HepG2 (cell line): ENCODE measurements around the gene RAB20. TPM values are rescaled to one million over a fixed set of nuclear protein-coding genes. Genes with fewer than 3 reads are reported as not detected.

ENCODE experiments used
- BHLHE40 ChIP-seq: IDR thresholded peaks from 2 replicates; pipeline ENCODE4 v1.6.1; 2011; ENCODE audit warnings: low read length, improper control_type of control experiment
- CHCHD3 ChIP-seq: sonication (generic); formaldehyde crosslinking; IDR thresholded peaks from 2 replicates; pipeline ENCODE4 v1.8.0; 2022; ENCODE audit warnings: mild to moderate bottlenecking, missing genetic modification reagents, moderate library complexity
- CHD2 ChIP-seq: IDR thresholded peaks from 2 replicates; pipeline ENCODE4 v1.6.1; 2011; ENCODE audit warnings: low read depth, low read length, improper control_type of control experiment
- HNF4A ChIP-seq: sonication (generic); formaldehyde crosslinking; IDR thresholded peaks from 2 replicates; pipeline ENCODE4 v1.4.0; 2020; ENCODE audit warnings: missing genetic modification reagents
- HOXA3 ChIP-seq: sonication (generic); formaldehyde crosslinking; IDR thresholded peaks from 2 replicates; pipeline ENCODE4 v1.5.0; 2020; ENCODE audit warnings: missing genetic modification reagents
- KLF12 ChIP-seq: sonication (generic); formaldehyde crosslinking; IDR thresholded peaks from 2 replicates; pipeline ENCODE4 v1.4.0; 2020; ENCODE audit warnings: missing genetic modification reagents, borderline replicate concordance
- MAZ ChIP-seq, 2 experiments: sonication (generic) in 1 of 2; formaldehyde crosslinking in 1 of 2; IDR thresholded peaks; 2 replicates each; pipeline versions ENCODE4 v1.5.0 to v1.6.1; 2012 to 2020; ENCODE audit warnings: low read depth in 2 of 2, mild to moderate bottlenecking in 2 of 2, borderline replicate concordance in 1 of 2, improper control_type of control experiment in 1 of 2, low read length in 1 of 2, missing genetic modification reagents in 1 of 2, moderate library complexity in 1 of 2
- MIER3 ChIP-seq: IDR thresholded peaks from 2 replicates; pipeline ENCODE4 v1.6.1; 2016; ENCODE audit warnings: missing compliant biosample characterization, borderline replicate concordance
- REXO4 ChIP-seq: sonication (generic); formaldehyde crosslinking; IDR thresholded peaks from 2 replicates; pipeline ENCODE4 v1.8.0; 2022; ENCODE audit warnings: missing genetic modification reagents, mild to moderate bottlenecking, borderline replicate concordance
- SETDB1 ChIP-seq: sonication (generic); formaldehyde crosslinking; IDR thresholded peaks from 2 replicates; pipeline ENCODE4 v1.5.1; 2020; ENCODE audit warnings: missing genetic modification reagents, mild to moderate bottlenecking, borderline replicate concordance
- SOX5 ChIP-seq: IDR thresholded peaks from 2 replicates; pipeline ENCODE4 v1.6.1; 2016; ENCODE audit warnings: borderline replicate concordance
- ZEB1 ChIP-seq: IDR thresholded peaks from 2 replicates; pipeline ENCODE4 v1.6.1; 2012; ENCODE audit warnings: mild to moderate bottlenecking, low read depth, inconsistent platforms; ENCODE audit not compliant: insufficient replicate concordance
- ZFP1 ChIP-seq: IDR thresholded peaks from 2 replicates; pipeline ENCODE4 v1.6.1; 2016
- ZFP36 ChIP-seq: fragments of 150-350 bp; IDR thresholded peaks from 2 replicates; pipeline ENCODE4 v1.6.1; 2018; ENCODE audit warnings: borderline replicate concordance, low read length, low read depth; ENCODE audit not compliant: partially characterized antibody
- ZNF12 ChIP-seq: sonication (generic); formaldehyde crosslinking; IDR thresholded peaks from 2 replicates; pipeline ENCODE4 v1.5.0; 2020; ENCODE audit warnings: missing genetic modification reagents
- ZNF282 ChIP-seq: fragments of 450-650 bp; IDR thresholded peaks from 2 replicates; pipeline ENCODE4 v1.6.1; 2018; ENCODE audit not compliant: partially characterized antibody
- ZNF564 ChIP-seq: sonication (generic); formaldehyde crosslinking; IDR thresholded peaks from 2 replicates; pipeline ENCODE4 v1.8.1; 2023; ENCODE audit warnings: mild to moderate bottlenecking, missing genetic modification reagents
- ZNF746 ChIP-seq: sonication (generic); formaldehyde crosslinking; IDR thresholded peaks from 2 replicates; pipeline ENCODE4 v1.8.0; 2022; ENCODE audit warnings: mild to moderate bottlenecking, missing genetic modification reagents
- ZSCAN30 ChIP-seq: sonication (generic); formaldehyde crosslinking; IDR thresholded peaks from 2 replicates; pipeline ENCODE4 v1.5.0; 2020; ENCODE audit warnings: mild to moderate bottlenecking, missing genetic modification reagents
- polyA plus RNA-seq, 8 experiments: library from polyadenylated mRNA; depleted of rRNA in 3 of 8; stranded (reverse) in 7 of 8; unstranded in 1 of 8; fragments of >200 nt; fragmentation: Illumina TruSeq in 4 of 8; extraction: Trizol in 4 of 8; gene quantifications; 2 replicates each; pipeline versions ENCODE4 v1.2.1 to v1.2.3, GENCODE V29; 2011 to 2016; ENCODE audit warnings: low read depth in 4 of 8, missing spikeins in 1 of 8, mixed read lengths in 1 of 8; ENCODE audit not compliant: insufficient read depth in 1 of 8
- total RNA-seq, 5 experiments: library from RNA; depleted of rRNA; stranded (reverse); fragments of >200 nt; fragmentation: Illumina TruSeq; extraction: Trizol; gene quantifications; 2 replicates each; pipeline ENCODE4 v1.2.3, GENCODE V29; 2016; ENCODE audit warnings: low read depth in 1 of 5
- TF ChIP-seq, protein P1 (sequence below): sonication (generic); formaldehyde crosslinking; IDR thresholded peaks from 2 replicates; pipeline ENCODE4 v1.4.0; 2020; ENCODE audit warnings: mild to moderate bottlenecking, missing genetic modification reagents
- TF ChIP-seq, protein P2 (sequence below): IDR thresholded peaks from 2 replicates; pipeline ENCODE4 v1.6.1; 2016; ENCODE audit warnings: low read depth, control low read depth
- TF ChIP-seq, protein P3 (sequence below): sonication (generic); formaldehyde crosslinking; IDR thresholded peaks from 2 replicates; pipeline ENCODE4 v1.8.0; 2022; ENCODE audit warnings: missing genetic modification reagents, mild to moderate bottlenecking, borderline replicate concordance
- TF ChIP-seq, protein P4 (sequence below): sonication (generic); formaldehyde crosslinking; IDR thresholded peaks from 2 replicates; pipeline ENCODE4 v1.5.0; 2020; ENCODE audit warnings: missing genetic modification reagents

The RAB20 gene
- total and polyA plus RNA-seq, 2 of the 13 experiments (the other 11 are each of a cell fraction or from before 2014, with no cell fraction given) = 15.6 to 30.5 TPM

DNA sequence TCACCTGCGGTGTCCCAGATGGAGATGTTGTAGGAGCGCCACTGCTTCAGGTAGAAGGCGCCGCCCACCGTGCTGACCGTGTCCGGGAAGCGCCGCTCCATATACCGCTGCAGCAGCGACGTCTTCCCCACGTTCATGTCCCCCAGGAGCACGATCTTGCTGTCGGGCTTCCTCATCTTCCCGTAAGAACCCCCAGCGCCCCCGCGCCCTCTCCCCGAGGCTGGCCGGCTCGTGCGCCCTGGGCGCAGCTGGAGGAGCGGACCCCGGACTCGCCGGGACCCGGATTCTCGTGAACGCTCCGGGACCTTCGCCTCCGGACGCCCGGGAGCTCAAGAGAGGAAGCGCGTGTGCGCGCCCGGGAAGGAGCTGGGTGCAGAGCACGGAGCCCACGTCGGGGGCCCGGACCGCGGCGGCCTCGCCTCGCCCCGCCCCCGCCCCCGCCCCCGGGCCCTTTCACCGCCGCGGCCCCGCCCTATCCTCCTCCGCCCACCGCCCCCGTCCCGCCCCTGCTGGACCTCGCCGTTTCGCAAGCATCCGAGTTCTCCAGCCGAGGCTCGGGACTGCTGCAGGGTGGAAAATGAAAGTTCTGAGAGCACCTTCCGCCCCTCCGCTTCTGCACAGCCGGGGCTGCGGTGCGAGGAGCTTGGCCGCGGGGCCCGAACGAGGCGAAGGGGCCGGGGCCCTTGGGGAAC, at the start of gene RAB20 (continued):
- TF ChIP-seq, protein P1, sequence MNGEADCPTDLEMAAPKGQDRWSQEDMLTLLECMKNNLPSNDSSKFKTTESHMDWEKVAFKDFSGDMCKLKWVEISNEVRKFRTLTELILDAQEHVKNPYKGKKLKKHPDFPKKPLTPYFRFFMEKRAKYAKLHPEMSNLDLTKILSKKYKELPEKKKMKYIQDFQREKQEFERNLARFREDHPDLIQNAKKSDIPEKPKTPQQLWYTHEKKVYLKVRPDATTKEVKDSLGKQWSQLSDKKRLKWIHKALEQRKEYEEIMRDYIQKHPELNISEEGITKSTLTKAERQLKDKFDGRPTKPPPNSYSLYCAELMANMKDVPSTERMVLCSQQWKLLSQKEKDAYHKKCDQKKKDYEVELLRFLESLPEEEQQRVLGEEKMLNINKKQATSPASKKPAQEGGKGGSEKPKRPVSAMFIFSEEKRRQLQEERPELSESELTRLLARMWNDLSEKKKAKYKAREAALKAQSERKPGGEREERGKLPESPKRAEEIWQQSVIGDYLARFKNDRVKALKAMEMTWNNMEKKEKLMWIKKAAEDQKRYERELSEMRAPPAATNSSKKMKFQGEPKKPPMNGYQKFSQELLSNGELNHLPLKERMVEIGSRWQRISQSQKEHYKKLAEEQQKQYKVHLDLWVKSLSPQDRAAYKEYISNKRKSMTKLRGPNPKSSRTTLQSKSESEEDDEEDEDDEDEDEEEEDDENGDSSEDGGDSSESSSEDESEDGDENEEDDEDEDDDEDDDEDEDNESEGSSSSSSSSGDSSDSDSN (CRISPR knock-in tag) = peak; percentile 81
- TF ChIP-seq, protein P2, sequence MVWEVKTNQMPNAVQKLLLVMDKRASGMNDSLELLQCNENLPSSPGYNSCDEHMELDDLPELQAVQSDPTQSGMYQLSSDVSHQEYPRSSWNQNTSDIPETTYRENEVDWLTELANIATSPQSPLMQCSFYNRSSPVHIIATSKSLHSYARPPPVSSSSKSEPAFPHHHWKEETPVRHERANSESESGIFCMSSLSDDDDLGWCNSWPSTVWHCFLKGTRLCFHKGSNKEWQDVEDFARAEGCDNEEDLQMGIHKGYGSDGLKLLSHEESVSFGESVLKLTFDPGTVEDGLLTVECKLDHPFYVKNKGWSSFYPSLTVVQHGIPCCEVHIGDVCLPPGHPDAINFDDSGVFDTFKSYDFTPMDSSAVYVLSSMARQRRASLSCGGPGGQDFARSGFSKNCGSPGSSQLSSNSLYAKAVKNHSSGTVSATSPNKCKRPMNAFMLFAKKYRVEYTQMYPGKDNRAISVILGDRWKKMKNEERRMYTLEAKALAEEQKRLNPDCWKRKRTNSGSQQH = 0 out of 2 replicates have a peak, but pooled peaks have one; percentile 68
- TF ChIP-seq CHCHD3 (CRISPR knock-in tag) (no peak), MAZ (IDR thresholded peaks at IDR 0.05; ENCODE audit: borderline replicate concordance, low read depth, low read length) (peak; percentile 46; the same call in 1 of the 2 replicates), MAZ (CRISPR knock-in tag; IDR thresholded peaks at IDR 0.05; ENCODE audit: low read depth) (peak; percentile 59; the same call in 1 of the 2 replicates), REXO4 (CRISPR knock-in tag) (no peak), KLF12 (CRISPR knock-in tag) (peak; percentile 72; the same call in 1 of the 2 replicates), SOX5 (CRISPR knock-in tag) (peak; percentile 51; the same call in 1 of the 2 replicates), ZNF746 (peak; percentile 46; the same call in 1 of the 2 replicates), ZSCAN30 (no peak), ZEB1 (no peak), SETDB1 (CRISPR knock-in tag) (no peak), ZFP36 (no peak), HOXA3 (CRISPR knock-in tag) (peak; percentile 70; the same call in 1 of the 2 replicates), HNF4A (CRISPR knock-in tag) (0 out of 2 replicates have a peak, but pooled peaks have one; percentile 2), BHLHE40 (no peak), ZNF282 (no peak), ZFP1 (CRISPR knock-in tag) (no peak), CHD2 (no peak), ZNF12 (CRISPR knock-in tag) (peak; percentile 65; the same call in 1 of the 2 replicates), ZNF564 (CRISPR knock-in tag) (no peak), MIER3 (CRISPR knock-in tag) (peak; percentile 52; the same call in 1 of the 2 replicates)
- TF ChIP-seq, protein P3, sequence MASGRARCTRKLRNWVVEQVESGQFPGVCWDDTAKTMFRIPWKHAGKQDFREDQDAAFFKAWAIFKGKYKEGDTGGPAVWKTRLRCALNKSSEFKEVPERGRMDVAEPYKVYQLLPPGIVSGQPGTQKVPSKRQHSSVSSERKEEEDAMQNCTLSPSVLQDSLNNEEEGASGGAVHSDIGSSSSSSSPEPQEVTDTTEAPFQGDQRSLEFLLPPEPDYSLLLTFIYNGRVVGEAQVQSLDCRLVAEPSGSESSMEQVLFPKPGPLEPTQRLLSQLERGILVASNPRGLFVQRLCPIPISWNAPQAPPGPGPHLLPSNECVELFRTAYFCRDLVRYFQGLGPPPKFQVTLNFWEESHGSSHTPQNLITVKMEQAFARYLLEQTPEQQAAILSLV (CRISPR knock-in tag) = no peak
- TF ChIP-seq, protein P4, sequence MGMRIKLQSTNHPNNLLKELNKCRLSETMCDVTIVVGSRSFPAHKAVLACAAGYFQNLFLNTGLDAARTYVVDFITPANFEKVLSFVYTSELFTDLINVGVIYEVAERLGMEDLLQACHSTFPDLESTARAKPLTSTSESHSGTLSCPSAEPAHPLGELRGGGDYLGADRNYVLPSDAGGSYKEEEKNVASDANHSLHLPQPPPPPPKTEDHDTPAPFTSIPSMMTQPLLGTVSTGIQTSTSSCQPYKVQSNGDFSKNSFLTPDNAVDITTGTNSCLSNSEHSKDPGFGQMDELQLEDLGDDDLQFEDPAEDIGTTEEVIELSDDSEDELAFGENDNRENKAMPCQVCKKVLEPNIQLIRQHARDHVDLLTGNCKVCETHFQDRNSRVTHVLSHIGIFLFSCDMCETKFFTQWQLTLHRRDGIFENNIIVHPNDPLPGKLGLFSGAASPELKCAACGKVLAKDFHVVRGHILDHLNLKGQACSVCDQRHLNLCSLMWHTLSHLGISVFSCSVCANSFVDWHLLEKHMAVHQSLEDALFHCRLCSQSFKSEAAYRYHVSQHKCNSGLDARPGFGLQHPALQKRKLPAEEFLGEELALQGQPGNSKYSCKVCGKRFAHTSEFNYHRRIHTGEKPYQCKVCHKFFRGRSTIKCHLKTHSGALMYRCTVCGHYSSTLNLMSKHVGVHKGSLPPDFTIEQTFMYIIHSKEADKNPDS = 0 out of 2 replicates have a peak, but pooled peaks have one; percentile 20
